WTC11 (cell line): ENCODE measurements around the gene SCAF8. TPM values are rescaled to one million over a fixed set of nuclear protein-coding genes. Genes with fewer than 3 reads are reported as not detected.

Source experiments
- ATAC-seq: fragments of 200-7000 bp; cut with Tn5 transposase; 2 replicates; pipeline ENCODE4 v1.10.0; 2021; ENCODE audit warnings: mild to moderate bottlenecking, moderate library complexity
- Bru-seq: library from RNA; stranded (reverse); fragments of 400-500 nt; gene quantifications from one replicate; lab custom pipeline; 2021; lab: Mats Ljungman, UMichigan
- CTCF ChIA-PET: fragments of 300-600 bp; sonication (Branson Sonifier 250); formaldehyde crosslinking; loops from one replicate; lab custom pipeline; 2021; ENCODE audit warnings: antibody characterized with exemption; lab: Charles Lee
- POLR2A ChIA-PET: fragments of 350-600 bp; sonication (Branson Sonifier 250); formaldehyde crosslinking; loops from one replicate; lab custom pipeline; 2021; ENCODE audit warnings: antibody characterized with exemption; lab: Charles Lee
- DNase-seq: peaks from one replicate; pipeline ENCODE4 v3.0.0; 2021; ENCODE audit warnings: low spot score
- H3K27ac Mint-ChIP-seq: 2 replicates; pipeline ENCODE4 v1.8.0; 2021; ENCODE audit warnings: mixed read lengths
- H3K27me3 Mint-ChIP-seq: 2 replicates; pipeline ENCODE4 v1.8.0; 2021; ENCODE audit warnings: low read depth, mild to moderate bottlenecking, moderate library complexity, mixed read lengths
- H3K36me3 Mint-ChIP-seq: 2 replicates; pipeline ENCODE4 v1.8.0; 2021; ENCODE audit warnings: mixed read lengths
- H3K4me1 Mint-ChIP-seq: 2 replicates; pipeline ENCODE4 v1.8.0; 2022; ENCODE audit warnings: mixed read lengths
- H3K4me3 Mint-ChIP-seq: 2 replicates; pipeline ENCODE4 v1.8.0; 2021; ENCODE audit warnings: mild to moderate bottlenecking, moderate library complexity, mixed read lengths
- H3K9me3 Mint-ChIP-seq: 2 replicates; pipeline ENCODE4 v1.8.0; 2021; ENCODE audit warnings: mixed read lengths
- ATF6 ChIP-seq: sonication (generic); formaldehyde crosslinking; IDR thresholded peaks from 2 replicates; pipeline ENCODE4 v1.8.1; 2023; ENCODE audit warnings: mild to moderate bottlenecking, missing genetic modification reagents
- CTCF ChIP-seq: fragments of 200-600 bp; IDR thresholded peaks from 2 replicates; pipeline ENCODE4 v1.8.0; 2022; ENCODE audit warnings: antibody characterized with exemption
- E2F4 ChIP-seq: sonication (generic); formaldehyde crosslinking; IDR thresholded peaks from 2 replicates; pipeline ENCODE4 v1.8.1; 2022; ENCODE audit warnings: low read depth, mild to moderate bottlenecking, moderate library complexity, missing genetic modification reagents, borderline replicate concordance
- EMX1 ChIP-seq: fragments of 250-450 bp; sonication (Bioruptor Pico); IDR thresholded peaks from 2 replicates; pipeline ENCODE4 v1.8.0; 2021; ENCODE audit warnings: mild to moderate bottlenecking
- ETV6 ChIP-seq: sonication (generic); formaldehyde crosslinking; IDR thresholded peaks from 2 replicates; pipeline ENCODE4 v1.8.1; 2022; ENCODE audit warnings: mild to moderate bottlenecking, missing genetic modification reagents
- MXD4 ChIP-seq: fragments of 250-450 bp; sonication (Bioruptor Pico); IDR thresholded peaks from 2 replicates; pipeline ENCODE4 v1.8.0; 2021; ENCODE audit warnings: mild to moderate bottlenecking, moderate library complexity, borderline replicate concordance
- MYBL2 ChIP-seq: sonication (generic); formaldehyde crosslinking; IDR thresholded peaks from 2 replicates; pipeline ENCODE4 v1.8.1; 2023; ENCODE audit warnings: mild to moderate bottlenecking, moderate library complexity, missing genetic modification reagents
- NFYB ChIP-seq: sonication (generic); formaldehyde crosslinking; conservative IDR thresholded peaks from 2 replicates; pipeline ENCODE4 v1.8.0; 2022; ENCODE audit warnings: low read depth, missing genetic modification reagents
- SMAD3 ChIP-seq: sonication (generic); formaldehyde crosslinking; IDR thresholded peaks from 2 replicates; pipeline ENCODE4 v1.8.0; 2022; ENCODE audit warnings: missing genetic modification reagents, mild to moderate bottlenecking, borderline replicate concordance
- TEAD1 ChIP-seq: sonication (generic); formaldehyde crosslinking; IDR thresholded peaks from 2 replicates; pipeline ENCODE4 v1.8.0; 2022; ENCODE audit warnings: mild to moderate bottlenecking, missing genetic modification reagents
- ZMAT4 ChIP-seq: fragments of 250-450 bp; sonication (Bioruptor Pico); IDR thresholded peaks from 2 replicates; pipeline ENCODE4 v1.9.0; 2021; ENCODE audit warnings: mild to moderate bottlenecking
- ZNF121 ChIP-seq: sonication (generic); formaldehyde crosslinking; IDR thresholded peaks from 2 replicates; pipeline ENCODE4 v1.8.0; 2023; ENCODE audit warnings: missing genetic modification reagents
- ZNF138 ChIP-seq: sonication (generic); formaldehyde crosslinking; conservative IDR thresholded peaks from 2 replicates; pipeline ENCODE4 v1.8.1; 2022; ENCODE audit warnings: mild to moderate bottlenecking, moderate library complexity, missing genetic modification reagents
- ZNF317 ChIP-seq: sonication (generic); formaldehyde crosslinking; IDR thresholded peaks from 2 replicates; pipeline ENCODE4 v1.8.1; 2023; ENCODE audit warnings: low read depth, mild to moderate bottlenecking, moderate library complexity, missing genetic modification reagents, borderline replicate concordance
- ZNF512 ChIP-seq: sonication (generic); formaldehyde crosslinking; IDR thresholded peaks from 2 replicates; pipeline ENCODE4 v1.8.1; 2022; ENCODE audit warnings: missing genetic modification reagents, borderline replicate concordance
- ZSCAN18 ChIP-seq: fragments of 250-450 bp; sonication (Bioruptor Pico); IDR thresholded peaks from 2 replicates; pipeline ENCODE4 v2.1.2; 2022; ENCODE audit warnings: mild to moderate bottlenecking, moderate library complexity
- long read RNA-seq, 3 experiments: library from RNA in 1 of 3; library from capped mRNA in 1 of 3; library from polyadenylated mRNA in 1 of 3; unstranded in 2 of 3; stranded (forward) in 1 of 3; transcript quantifications; one replicate each; pipeline ENCODE4 v2.0.0, GENCODE V29; 2021
- total RNA-seq: library from RNA; stranded (reverse); gene quantifications from 3 replicates; pipeline ENCODE4 v1.2.3, GENCODE V29; 2021
- TF ChIP-seq, protein P1 (sequence below): sonication (generic); formaldehyde crosslinking; IDR thresholded peaks from 2 replicates; pipeline ENCODE4 v1.8.0; 2022; ENCODE audit warnings: mild to moderate bottlenecking, missing genetic modification reagents
- TF ChIP-seq, protein P2 (sequence below): sonication (generic); formaldehyde crosslinking; IDR thresholded peaks from 2 replicates; pipeline ENCODE4 v1.8.0; 2023; ENCODE audit warnings: missing genetic modification reagents, mild to moderate bottlenecking, borderline replicate concordance
- TF ChIP-seq, protein P3 (sequence below): sonication (generic); formaldehyde crosslinking; IDR thresholded peaks from 2 replicates; pipeline ENCODE4 v1.8.0; 2022; ENCODE audit warnings: mild to moderate bottlenecking, missing genetic modification reagents

The SCAF8 gene
- total RNA-seq (40.7 to 46.8 TPM (median 46.3 TPM) in 3 replicates), Bru-seq, nascent RNA (percentile 93 among the genes with signal in this experiment)
- long read RNA-seq, experiment 1, full-length matches to known transcripts, result 68 of 164 reads
- long read RNA-seq, experiment 1, partial matches to known transcripts, result 43 of 164 reads
- long read RNA-seq, experiment 1, other reads (novel, unspliced or antisense), result 53 of 164 reads
- long read RNA-seq, experiment 2, partial matches to known transcripts, result 32 of 52 reads
- long read RNA-seq, experiment 2, other reads (novel, unspliced or antisense), result 20 of 52 reads
- long read RNA-seq, experiment 3, partial matches to known transcripts, result 3 of 3 reads
- long read RNA-seq, experiment 3, other reads (novel, unspliced or antisense), result 0 of 3 reads

- ATAC-seq (peak; percentile 73), DNase-seq (peak; percentile 78)
- ChIA-PET CTCF (interaction anchor here (1.1 to 2.0 kb wide), 2 partner anchors 12 to 58 kb away, joined by 3 to 9 read pairs; no protein-coding TSS in a partner anchor), POLR2A (no interaction called here)
- Mint-ChIP-seq H3K4me1 (peaks cover 42% of the 10 kb centered on the region), H3K27ac (peak within 1 kb of the TSS; percentile 99), H3K27me3 (no peaks in the 10 kb centered on the region), H3K9me3 (no peaks in the 10 kb centered on the region), H3K36me3 (peaks cover 7% of the 10 kb centered on the region), H3K4me3 (peak within 1 kb of the TSS; percentile 90)
- TF ChIP-seq ZSCAN18 (CRISPR knock-in tag), result no peak
- peak; percentile 23 for TF ChIP-seq ETV6 (CRISPR knock-in tag)
- TF ChIP-seq, protein P1, sequence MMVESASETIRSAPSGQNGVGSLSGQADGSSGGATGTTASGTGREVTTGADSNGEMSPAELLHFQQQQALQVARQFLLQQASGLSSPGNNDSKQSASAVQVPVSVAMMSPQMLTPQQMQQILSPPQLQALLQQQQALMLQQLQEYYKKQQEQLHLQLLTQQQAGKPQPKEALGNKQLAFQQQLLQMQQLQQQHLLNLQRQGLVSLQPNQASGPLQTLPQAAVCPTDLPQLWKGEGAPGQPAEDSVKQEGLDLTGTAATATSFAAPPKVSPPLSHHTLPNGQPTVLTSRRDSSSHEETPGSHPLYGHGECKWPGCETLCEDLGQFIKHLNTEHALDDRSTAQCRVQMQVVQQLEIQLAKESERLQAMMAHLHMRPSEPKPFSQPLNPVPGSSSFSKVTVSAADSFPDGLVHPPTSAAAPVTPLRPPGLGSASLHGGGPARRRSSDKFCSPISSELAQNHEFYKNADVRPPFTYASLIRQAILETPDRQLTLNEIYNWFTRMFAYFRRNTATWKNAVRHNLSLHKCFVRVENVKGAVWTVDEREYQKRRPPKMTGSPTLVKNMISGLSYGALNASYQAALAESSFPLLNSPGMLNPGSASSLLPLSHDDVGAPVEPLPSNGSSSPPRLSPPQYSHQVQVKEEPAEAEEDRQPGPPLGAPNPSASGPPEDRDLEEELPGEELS, result peak; percentile 67; the same call in 1 of the 2 replicates
- no peak for TF ChIP-seq SMAD3 (CRISPR knock-in tag)
- no peak for TF ChIP-seq ZNF121 (CRISPR knock-in tag)
- peak; percentile 56; the same call in 1 of the 2 replicates for TF ChIP-seq E2F4 (CRISPR knock-in tag)
- TF ChIP-seq ZNF512 (CRISPR knock-in tag), result no peak
- TF ChIP-seq TEAD1 (CRISPR knock-in tag), result peak; percentile 30; the same call in 1 of the 2 replicates
- 0 out of 2 replicates have a peak, but pooled peaks have one; percentile 74 for TF ChIP-seq ZNF138
- TF ChIP-seq, protein P2, sequence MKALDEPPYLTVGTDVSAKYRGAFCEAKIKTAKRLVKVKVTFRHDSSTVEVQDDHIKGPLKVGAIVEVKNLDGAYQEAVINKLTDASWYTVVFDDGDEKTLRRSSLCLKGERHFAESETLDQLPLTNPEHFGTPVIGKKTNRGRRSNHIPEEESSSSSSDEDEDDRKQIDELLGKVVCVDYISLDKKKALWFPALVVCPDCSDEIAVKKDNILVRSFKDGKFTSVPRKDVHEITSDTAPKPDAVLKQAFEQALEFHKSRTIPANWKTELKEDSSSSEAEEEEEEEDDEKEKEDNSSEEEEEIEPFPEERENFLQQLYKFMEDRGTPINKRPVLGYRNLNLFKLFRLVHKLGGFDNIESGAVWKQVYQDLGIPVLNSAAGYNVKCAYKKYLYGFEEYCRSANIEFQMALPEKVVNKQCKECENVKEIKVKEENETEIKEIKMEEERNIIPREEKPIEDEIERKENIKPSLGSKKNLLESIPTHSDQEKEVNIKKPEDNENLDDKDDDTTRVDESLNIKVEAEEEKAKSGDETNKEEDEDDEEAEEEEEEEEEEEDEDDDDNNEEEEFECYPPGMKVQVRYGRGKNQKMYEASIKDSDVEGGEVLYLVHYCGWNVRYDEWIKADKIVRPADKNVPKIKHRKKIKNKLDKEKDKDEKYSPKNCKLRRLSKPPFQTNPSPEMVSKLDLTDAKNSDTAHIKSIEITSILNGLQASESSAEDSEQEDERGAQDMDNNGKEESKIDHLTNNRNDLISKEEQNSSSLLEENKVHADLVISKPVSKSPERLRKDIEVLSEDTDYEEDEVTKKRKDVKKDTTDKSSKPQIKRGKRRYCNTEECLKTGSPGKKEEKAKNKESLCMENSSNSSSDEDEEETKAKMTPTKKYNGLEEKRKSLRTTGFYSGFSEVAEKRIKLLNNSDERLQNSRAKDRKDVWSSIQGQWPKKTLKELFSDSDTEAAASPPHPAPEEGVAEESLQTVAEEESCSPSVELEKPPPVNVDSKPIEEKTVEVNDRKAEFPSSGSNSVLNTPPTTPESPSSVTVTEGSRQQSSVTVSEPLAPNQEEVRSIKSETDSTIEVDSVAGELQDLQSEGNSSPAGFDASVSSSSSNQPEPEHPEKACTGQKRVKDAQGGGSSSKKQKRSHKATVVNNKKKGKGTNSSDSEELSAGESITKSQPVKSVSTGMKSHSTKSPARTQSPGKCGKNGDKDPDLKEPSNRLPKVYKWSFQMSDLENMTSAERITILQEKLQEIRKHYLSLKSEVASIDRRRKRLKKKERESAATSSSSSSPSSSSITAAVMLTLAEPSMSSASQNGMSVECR, result no peak
- no peak for TF ChIP-seq ATF6 (CRISPR knock-in tag)
- TF ChIP-seq MYBL2 (CRISPR knock-in tag), result no peak
- TF ChIP-seq CTCF, result peak; percentile 80
- TF ChIP-seq, protein P3, sequence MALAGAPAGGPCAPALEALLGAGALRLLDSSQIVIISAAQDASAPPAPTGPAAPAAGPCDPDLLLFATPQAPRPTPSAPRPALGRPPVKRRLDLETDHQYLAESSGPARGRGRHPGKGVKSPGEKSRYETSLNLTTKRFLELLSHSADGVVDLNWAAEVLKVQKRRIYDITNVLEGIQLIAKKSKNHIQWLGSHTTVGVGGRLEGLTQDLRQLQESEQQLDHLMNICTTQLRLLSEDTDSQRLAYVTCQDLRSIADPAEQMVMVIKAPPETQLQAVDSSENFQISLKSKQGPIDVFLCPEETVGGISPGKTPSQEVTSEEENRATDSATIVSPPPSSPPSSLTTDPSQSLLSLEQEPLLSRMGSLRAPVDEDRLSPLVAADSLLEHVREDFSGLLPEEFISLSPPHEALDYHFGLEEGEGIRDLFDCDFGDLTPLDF (CRISPR knock-in tag), result no peak
- no peak for TF ChIP-seq ZNF317 (CRISPR knock-in tag)
- no peak for TF ChIP-seq EMX1 (CRISPR knock-in tag)
- no peak for TF ChIP-seq ZMAT4 (CRISPR knock-in tag)
- TF ChIP-seq NFYB (CRISPR knock-in tag), result 0 out of 2 replicates have a peak, but pooled peaks have one; percentile 27
- no peak for TF ChIP-seq MXD4 (CRISPR knock-in tag)
Measured at GRCh38 chr6:154733183-154733625, at the start of gene SCAF8. TSS of gene SCAF8 (plus strand) at chr6:154733416. CDS start at chr6:154733901, 485 bp downstream.
